Neural cell (in vitro differentiated cells): Measurements from ENCODE around the gene HAL. TPM values are rescaled to one million over a fixed set of nuclear protein-coding genes. Genes with fewer than 3 reads are reported as not detected.

Source experiments
- H2AFZ ChIP-seq: fragments of 200-600, 300-800 bp; sonication (generic), shearing (Covaris generic); 2 replicates; pipeline ENCODE4 v1.6.0; 2014; ENCODE audit warnings: low read depth, mild to moderate bottlenecking, antibody characterized with exemption, low read length, moderate library complexity
- H3F3A ChIP-seq: fragments of 200-600 bp; shearing (Covaris generic); 2 replicates; pipeline ENCODE4 v1.6.1; 2016; ENCODE audit warnings: mild to moderate bottlenecking, moderate library complexity, mixed read lengths, antibody characterized with exemption, low read length; ENCODE audit not compliant: insufficient read depth, poor library complexity, severe bottlenecking
- H3K27ac ChIP-seq: fragments of 200-600, 300-800 bp; sonication (generic), shearing (Covaris generic); 2 replicates; pipeline ENCODE4 v1.5.1; 2014; ENCODE audit warnings: mild to moderate bottlenecking, low read length, moderate library complexity
- H3K27me3 ChIP-seq: fragments of 300-800, 200-600 bp; sonication (generic), shearing (Covaris generic); 2 replicates; pipeline ENCODE4 v1.6.0; 2014; ENCODE audit warnings: mild to moderate bottlenecking, low read depth, low read length, moderate library complexity; ENCODE audit not compliant: insufficient read depth
- H3K36me3 ChIP-seq: fragments of 300-800, 200-600 bp; sonication (generic), shearing (Covaris generic); 2 replicates; pipeline ENCODE4 v1.5.1; 2014; ENCODE audit warnings: mild to moderate bottlenecking, antibody characterized with exemption, low read length, moderate library complexity; ENCODE audit not compliant: insufficient read depth
- H3K4me2 ChIP-seq: fragments of 300-800, 200-600 bp; sonication (generic), shearing (Covaris generic); 2 replicates; pipeline ENCODE4 v1.6.0; 2014; ENCODE audit warnings: mild to moderate bottlenecking, low read length
- H3K4me3 ChIP-seq: fragments of 300-800, 200-600 bp; sonication (generic), shearing (Covaris generic); 2 replicates; pipeline ENCODE4 v1.5.1; 2014; ENCODE audit warnings: mild to moderate bottlenecking, low read length, moderate library complexity
- H3K79me2 ChIP-seq: fragments of 200-600 bp; shearing (Covaris generic); replicated peaks from 2 replicates; pipeline ENCODE4 v1.6.0; 2014; ENCODE audit warnings: mild to moderate bottlenecking, low read length, moderate library complexity; ENCODE audit not compliant: insufficient read depth
- H3K9ac ChIP-seq: fragments of 300-800, 200-600 bp; sonication (generic), shearing (Covaris generic); 2 replicates; pipeline ENCODE4 v1.6.1; 2016; ENCODE audit warnings: mild to moderate bottlenecking, low read length, mixed read lengths
- H3K9me2 ChIP-seq: fragments of 200-600 bp; shearing (Covaris generic); 2 replicates; pipeline ENCODE4 v1.6.1; 2016; ENCODE audit warnings: mild to moderate bottlenecking, low read length, mixed read lengths; ENCODE audit not compliant: insufficient read depth
- H3K9me3 ChIP-seq: fragments of 200-600, 300-800 bp; sonication (generic), shearing (Covaris generic); 2 replicates; pipeline ENCODE4 v1.6.1; 2016; ENCODE audit warnings: mild to moderate bottlenecking, mixed run types, low read length, moderate library complexity, mixed read lengths
- H4K20me1 ChIP-seq: fragments of 200-600 bp; shearing (Covaris generic); 2 replicates; pipeline ENCODE4 v1.6.1; 2016; ENCODE audit warnings: mild to moderate bottlenecking, mixed run types; ENCODE audit not compliant: insufficient read depth
- CTCF ChIP-seq: fragments of 450-650 bp; IDR thresholded peaks from 2 replicates; pipeline ENCODE4 v1.5.1; 2014; ENCODE audit warnings: antibody characterized with exemption, mild to moderate bottlenecking, moderate library complexity; ENCODE audit not compliant: poor library complexity, severe bottlenecking
- EP300 ChIP-seq: fragments of 450-650 bp; conservative IDR thresholded peaks from 2 replicates; pipeline ENCODE4 v1.6.1; 2014; ENCODE audit warnings: antibody characterized with exemption, mild to moderate bottlenecking, moderate library complexity; ENCODE audit not compliant: poor library complexity, severe bottlenecking
- EZH2 ChIP-seq: fragments of 200-600, 300-800 bp; shearing (Covaris generic), sonication (generic); IDR thresholded peaks from 2 replicates; pipeline ENCODE4 v1.6.1; 2014; ENCODE audit warnings: antibody characterized with exemption, low read length, borderline replicate concordance, mild to moderate bottlenecking; ENCODE audit not compliant: insufficient read depth, poor library complexity, severe bottlenecking
- MXI1 ChIP-seq: fragments of 450-650 bp; conservative IDR thresholded peaks from 2 replicates; pipeline ENCODE4 v1.6.1; 2014; ENCODE audit warnings: antibody characterized with exemption, mild to moderate bottlenecking; ENCODE audit not compliant: poor library complexity, severe bottlenecking
- POLR2AphosphoS5 ChIP-seq: IDR thresholded peaks from 2 replicates; pipeline ENCODE4 v1.6.1; 2012
- RAD21 ChIP-seq: fragments of 450-650 bp; conservative IDR thresholded peaks from 2 replicates; pipeline ENCODE4 v1.6.1; 2014; ENCODE audit warnings: antibody characterized with exemption, mild to moderate bottlenecking, moderate library complexity
- SMC3 ChIP-seq: fragments of 450-650 bp; conservative IDR thresholded peaks from 2 replicates; pipeline ENCODE4 v1.6.1; 2014; ENCODE audit warnings: antibody characterized with exemption, mild to moderate bottlenecking, moderate library complexity; ENCODE audit not compliant: poor library complexity
- TAF1 ChIP-seq: IDR thresholded peaks from 2 replicates; pipeline ENCODE4 v1.6.1; 2012; ENCODE audit warnings: low read depth
- polyA plus RNA-seq: library from polyadenylated mRNA; depleted of rRNA; stranded (reverse); fragments of >200 nt; gene quantifications from 2 replicates; pipeline ENCODE4 v1.2.3, GENCODE V29; 2014
- TF ChIP-seq, protein P1 (sequence below): IDR thresholded peaks from 2 replicates; pipeline ENCODE4 v1.6.1; 2012; ENCODE audit warnings: borderline replicate concordance

HAL gene
- polyA plus RNA-seq, 1 donor from 2014 or later = not detected

DNA sequence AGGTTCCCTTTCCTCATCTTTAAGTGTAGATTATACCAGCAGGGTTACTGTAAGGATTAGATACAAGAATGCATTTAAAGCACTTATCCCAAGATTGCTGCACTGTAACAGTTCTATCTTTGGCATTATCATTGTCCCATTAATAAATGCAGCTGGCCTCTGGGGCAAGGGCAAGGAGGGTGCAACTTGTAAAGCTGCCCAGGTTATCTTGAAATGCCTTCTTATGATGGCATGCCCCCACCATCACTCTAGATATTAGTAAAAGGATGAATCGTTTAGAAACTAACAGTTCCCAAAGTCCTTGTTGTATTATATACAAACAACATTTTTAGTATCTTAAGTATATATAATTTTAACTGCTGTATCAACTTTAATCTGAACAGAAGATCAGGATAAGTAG, 32.4 kb upstream of the HAL start:
- Histone ChIP-seq H3F3A (no peaks in the 10 kb centered on the region), H3K79me2 (peaks cover 6% of the 10 kb centered on the region), H3K9me2 (no peaks in the 10 kb centered on the region), H3K9ac (no peak overlapping the region), H2AFZ (no peak overlapping the region), H3K27me3 (no peaks in the 10 kb centered on the region), H3K4me2 (no peak overlapping the region), H3K27ac (no peak overlapping the region), H3K9me3 (no peaks in the 10 kb centered on the region), H3K36me3 (no peaks in the 10 kb centered on the region), H3K4me3 (no peak overlapping the region), H4K20me1 (no peaks in the 10 kb centered on the region)
- TF ChIP-seq MXI1 (no peak), POLR2AphosphoS5 (no peak), EZH2 (no peak), RAD21 (no peak), TAF1 (no peak), SMC3 (no peak), CTCF (no peak), EP300 (no peak)
- TF ChIP-seq, protein P1, sequence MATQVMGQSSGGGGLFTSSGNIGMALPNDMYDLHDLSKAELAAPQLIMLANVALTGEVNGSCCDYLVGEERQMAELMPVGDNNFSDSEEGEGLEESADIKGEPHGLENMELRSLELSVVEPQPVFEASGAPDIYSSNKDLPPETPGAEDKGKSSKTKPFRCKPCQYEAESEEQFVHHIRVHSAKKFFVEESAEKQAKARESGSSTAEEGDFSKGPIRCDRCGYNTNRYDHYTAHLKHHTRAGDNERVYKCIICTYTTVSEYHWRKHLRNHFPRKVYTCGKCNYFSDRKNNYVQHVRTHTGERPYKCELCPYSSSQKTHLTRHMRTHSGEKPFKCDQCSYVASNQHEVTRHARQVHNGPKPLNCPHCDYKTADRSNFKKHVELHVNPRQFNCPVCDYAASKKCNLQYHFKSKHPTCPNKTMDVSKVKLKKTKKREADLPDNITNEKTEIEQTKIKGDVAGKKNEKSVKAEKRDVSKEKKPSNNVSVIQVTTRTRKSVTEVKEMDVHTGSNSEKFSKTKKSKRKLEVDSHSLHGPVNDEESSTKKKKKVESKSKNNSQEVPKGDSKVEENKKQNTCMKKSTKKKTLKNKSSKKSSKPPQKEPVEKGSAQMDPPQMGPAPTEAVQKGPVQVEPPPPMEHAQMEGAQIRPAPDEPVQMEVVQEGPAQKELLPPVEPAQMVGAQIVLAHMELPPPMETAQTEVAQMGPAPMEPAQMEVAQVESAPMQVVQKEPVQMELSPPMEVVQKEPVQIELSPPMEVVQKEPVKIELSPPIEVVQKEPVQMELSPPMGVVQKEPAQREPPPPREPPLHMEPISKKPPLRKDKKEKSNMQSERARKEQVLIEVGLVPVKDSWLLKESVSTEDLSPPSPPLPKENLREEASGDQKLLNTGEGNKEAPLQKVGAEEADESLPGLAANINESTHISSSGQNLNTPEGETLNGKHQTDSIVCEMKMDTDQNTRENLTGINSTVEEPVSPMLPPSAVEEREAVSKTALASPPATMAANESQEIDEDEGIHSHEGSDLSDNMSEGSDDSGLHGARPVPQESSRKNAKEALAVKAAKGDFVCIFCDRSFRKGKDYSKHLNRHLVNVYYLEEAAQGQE = no peak

DNA sequence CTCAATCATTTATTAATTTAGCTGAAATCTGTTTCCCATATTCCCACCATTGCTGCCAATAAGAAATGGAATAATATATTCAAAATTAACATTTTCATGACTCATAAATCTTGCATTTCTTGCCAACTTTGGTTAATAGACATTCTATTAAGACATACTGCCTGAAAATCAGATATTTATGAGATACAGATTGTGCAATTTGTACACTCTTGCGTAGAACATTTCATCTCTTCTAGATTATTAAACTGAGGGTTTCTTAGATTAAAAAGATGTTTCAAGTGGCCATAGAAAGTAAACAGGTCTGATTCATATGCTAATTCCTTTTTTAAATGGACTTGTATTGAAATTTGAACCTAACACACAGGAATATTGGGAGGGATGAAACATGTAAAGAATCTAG, 30.2 kb upstream of the HAL start:
- no peaks in the 10 kb centered on the region for H3K9me3 ChIP-seq
- H3K79me2 ChIP-seq = no peaks in the 10 kb centered on the region
- TF ChIP-seq, protein P1 = no peak
- no peak for TF ChIP-seq RAD21
- no peak for TF ChIP-seq SMC3
- no peak for TF ChIP-seq EZH2
- no peak for TF ChIP-seq CTCF
- no peak for TF ChIP-seq POLR2AphosphoS5
- TF ChIP-seq TAF1 = no peak
- no peak for TF ChIP-seq MXI1
- no peak for TF ChIP-seq EP300
- H3F3A ChIP-seq = no peaks in the 10 kb centered on the region
- H3K9me2 ChIP-seq = no peaks in the 10 kb centered on the region
- H3K9ac ChIP-seq = no peak overlapping the region
- H3K36me3 ChIP-seq = no peaks in the 10 kb centered on the region
- H3K27me3 ChIP-seq = no peaks in the 10 kb centered on the region
- H4K20me1 ChIP-seq = no peaks in the 10 kb centered on the region
- no peak overlapping the region for H3K4me3 ChIP-seq
- H3K27ac ChIP-seq = no peak overlapping the region
- H3K4me2 ChIP-seq = no peak overlapping the region
- no peak overlapping the region for H2AFZ ChIP-seq
